Peyer's patch (tissue), 4 donors: ENCODE data around the gene GABARAP.

Source experiments
- POLR2A ChIP-seq, 2 donors: fragments of 450-650 bp; IDR thresholded peaks; one replicate each; pipeline ENCODE4 v1.5.1; 2017; ENCODE audit warnings: antibody characterized with exemption in 2 of 2, mild to moderate bottlenecking in 2 of 2, moderate library complexity in 2 of 2
- TF ChIP-seq, protein P1 (sequence below), 6 experiments: fragments of 450-650 bp in 4 of 6; fragments of 200-600 bp in 2 of 6; sonication (generic) in 1 of 6; IDR thresholded peaks; one replicate each; pipeline ENCODE4 v1.5.1; 2017 to 2019; ENCODE audit warnings: antibody characterized with exemption in 6 of 6, mild to moderate bottlenecking in 3 of 6, moderate library complexity in 1 of 6

DNA sequence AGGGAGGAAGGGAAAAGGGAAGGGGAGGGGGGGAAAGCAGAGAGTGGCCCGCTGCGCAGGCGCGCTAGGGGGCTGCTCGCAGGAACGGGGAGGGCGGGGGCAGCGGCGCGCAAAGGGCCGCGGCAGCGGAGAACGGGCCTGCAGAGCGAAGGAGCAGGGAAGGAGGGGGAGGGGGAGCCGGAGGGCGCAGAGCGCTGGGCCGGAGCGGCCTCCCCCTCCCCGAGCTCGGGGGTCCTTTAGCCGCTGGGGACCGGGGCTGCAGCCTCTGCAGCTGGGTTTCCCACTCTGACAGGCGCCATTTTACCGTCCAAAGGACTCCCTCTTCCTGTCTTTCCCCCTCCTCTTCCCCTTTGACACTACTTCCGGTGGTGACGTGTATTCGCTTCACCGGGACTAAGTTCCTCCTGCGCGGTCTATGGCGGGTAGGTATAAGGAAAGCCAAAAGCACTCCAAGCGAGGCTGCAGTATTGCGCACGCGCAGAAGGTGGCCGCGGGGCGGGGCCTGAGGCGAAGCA, 9.5 kb upstream of the GABARAP start, which contains the start of gene CTDNEP1:
- TF ChIP-seq, protein P1, sequence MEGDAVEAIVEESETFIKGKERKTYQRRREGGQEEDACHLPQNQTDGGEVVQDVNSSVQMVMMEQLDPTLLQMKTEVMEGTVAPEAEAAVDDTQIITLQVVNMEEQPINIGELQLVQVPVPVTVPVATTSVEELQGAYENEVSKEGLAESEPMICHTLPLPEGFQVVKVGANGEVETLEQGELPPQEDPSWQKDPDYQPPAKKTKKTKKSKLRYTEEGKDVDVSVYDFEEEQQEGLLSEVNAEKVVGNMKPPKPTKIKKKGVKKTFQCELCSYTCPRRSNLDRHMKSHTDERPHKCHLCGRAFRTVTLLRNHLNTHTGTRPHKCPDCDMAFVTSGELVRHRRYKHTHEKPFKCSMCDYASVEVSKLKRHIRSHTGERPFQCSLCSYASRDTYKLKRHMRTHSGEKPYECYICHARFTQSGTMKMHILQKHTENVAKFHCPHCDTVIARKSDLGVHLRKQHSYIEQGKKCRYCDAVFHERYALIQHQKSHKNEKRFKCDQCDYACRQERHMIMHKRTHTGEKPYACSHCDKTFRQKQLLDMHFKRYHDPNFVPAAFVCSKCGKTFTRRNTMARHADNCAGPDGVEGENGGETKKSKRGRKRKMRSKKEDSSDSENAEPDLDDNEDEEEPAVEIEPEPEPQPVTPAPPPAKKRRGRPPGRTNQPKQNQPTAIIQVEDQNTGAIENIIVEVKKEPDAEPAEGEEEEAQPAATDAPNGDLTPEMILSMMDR (IDR thresholded peaks at IDR 0.05) = no peak
- TF ChIP-seq POLR2A (IDR thresholded peaks at IDR 0.05) = peak in 1 of 2 donors; percentile 78
